Endothelial cell of umbilical vein (primary cell): ENCODE data around the gene CEACAM7.

ENCODE experiments used
- CTCF ChIP-seq, 2 donors: IDR thresholded peaks; 1 replicate in 1 of 2; 2 replicates in 1 of 2; pipeline ENCODE4 v1.5.1; 2011; ENCODE audit warnings: low read length in 2 of 2, mild to moderate bottlenecking in 2 of 2, moderate library complexity in 2 of 2, control low read depth in 1 of 2, inconsistent platforms in 1 of 2, low read depth in 1 of 2; ENCODE audit not compliant: insufficient read depth in 1 of 2; ENCODE audit errors: extremely low read depth in 1 of 2
- EZH2 ChIP-seq: IDR thresholded peaks from 2 replicates; pipeline ENCODE4 v1.6.1; 2012; ENCODE audit warnings: borderline replicate concordance, low read depth, mild to moderate bottlenecking, moderate library complexity, low read length, inconsistent platforms; ENCODE audit not compliant: severe bottlenecking
- JUN ChIP-seq: IDR thresholded peaks from 2 replicates; pipeline ENCODE4 v1.6.1; 2011; ENCODE audit warnings: borderline replicate concordance, low read depth; ENCODE audit not compliant: insufficient read length, insufficient read depth
- MYC ChIP-seq: IDR thresholded peaks from one replicate; pipeline ENCODE4 v1.6.1; 2011; ENCODE audit warnings: mild to moderate bottlenecking, low read depth, low read length

GRCh38 chr19:41649827-41650226 is 38.2 kb downstream of the CEACAM7 start:
- TF ChIP-seq MYC = no peak
- TF ChIP-seq CTCF (IDR thresholded peaks at IDR 0.05; ENCODE audit: extremely low read depth in 1 of 2, insufficient read depth in 1 of 2, low read depth in 1 of 2, low read length in 2 of 2) = no peak
- TF ChIP-seq EZH2 = no peak
- TF ChIP-seq JUN = no peak
